Endothelial cell of umbilical vein (primary cell): ENCODE data around the gene RECK. TPM values are rescaled to one million over a fixed set of nuclear protein-coding genes. Genes with fewer than 3 reads are reported as not detected.

Source experiments
- BruUV-seq: library from RNA; stranded (reverse); fragments of 400-500 nt; replicated peaks from 2 replicates; lab custom pipeline; 2021; lab: Mats Ljungman, UMichigan
- CTCF ChIA-PET: fragments of 300-600, 350-600 bp; sonication (Branson Sonifier 250); formaldehyde crosslinking; loops from one replicate; lab custom pipeline; 2021; ENCODE audit warnings: antibody characterized with exemption, inconsistent platforms; lab: Charles Lee
- POLR2A ChIA-PET: fragments of 300-600, 350-600 bp; sonication (Branson Sonifier 250); formaldehyde crosslinking; loops from one replicate; lab custom pipeline; 2021; ENCODE audit warnings: antibody characterized with exemption, inconsistent platforms; lab: Charles Lee
- DNase-seq: peaks from one replicate; pipeline ENCODE4 v3.0.0-alpha.2; 2011; ENCODE audit warnings: low read depth, low spot score
- FAIRE-seq: peaks from 2 replicates; lab custom pipeline; 2011; peaks lifted over from hg19 to GRCh38; lab: Jason Lieb, UNC
- H2AFZ ChIP-seq: 2 replicates; pipeline ENCODE4 v1.6.0; 2012; ENCODE audit warnings: low read depth, low read length, control low read depth, inconsistent platforms
- H3K27ac ChIP-seq: 2 replicates; pipeline ENCODE4 v1.5.1; 2011; ENCODE audit warnings: low read depth, mild to moderate bottlenecking, control low read depth, low read length, moderate library complexity; ENCODE audit not compliant: insufficient read depth
- H3K27me3 ChIP-seq, 2 experiments: 2 replicates each; pipeline versions ENCODE4 v1.6.0 to v1.6.1; 2011; ENCODE audit warnings: low read length in 2 of 2, mixed read lengths in 1 of 2; ENCODE audit not compliant: control insufficient read depth in 2 of 2, insufficient read depth in 2 of 2
- H3K36me3 ChIP-seq, 2 experiments: 2 replicates in 1 of 2; 3 replicates in 1 of 2; pipeline ENCODE4 v1.5.1; 2011; ENCODE audit warnings: low read length in 2 of 2, mild to moderate bottlenecking in 1 of 2, moderate library complexity in 1 of 2; ENCODE audit not compliant: control insufficient read depth in 2 of 2, insufficient read depth in 2 of 2; ENCODE audit errors: extremely low read depth in 1 of 2
- H3K4me1 ChIP-seq: 3 replicates; pipeline ENCODE4 v1.5.1; 2011; ENCODE audit warnings: mild to moderate bottlenecking, low read length; ENCODE audit not compliant: control insufficient read depth, insufficient read depth; ENCODE audit errors: extremely low read depth
- H3K4me2 ChIP-seq: 2 replicates; pipeline ENCODE4 v1.6.1; 2011; ENCODE audit warnings: low read length, control low read depth, mixed read lengths; ENCODE audit not compliant: insufficient read depth
- H3K4me3 ChIP-seq, 3 experiments: fragments of 200-600 bp in 1 of 3; sonication (generic), shearing (Covaris generic) in 1 of 3; replicated peaks in 1 of 3; 2 replicates each; pipeline ENCODE4 v1.5.1; 2011 to 2016; ENCODE audit warnings: control low read depth in 3 of 3, low read length in 3 of 3, mild to moderate bottlenecking in 2 of 3, inconsistent platforms in 1 of 3, low read depth in 1 of 3, moderate library complexity in 1 of 3; ENCODE audit not compliant: insufficient read depth in 1 of 3
- H3K79me2 ChIP-seq: 2 replicates; pipeline ENCODE4 v1.6.0; 2012; ENCODE audit warnings: low read length, inconsistent platforms; ENCODE audit not compliant: control insufficient read depth, insufficient read depth
- H3K9ac ChIP-seq: replicated peaks from 2 replicates; pipeline ENCODE3; 2011; ENCODE audit warnings: low read length, control low read depth; ENCODE audit not compliant: insufficient read depth; ENCODE audit errors: extremely low read depth
- H3K9me1 ChIP-seq: replicated peaks from 3 replicates; pipeline ENCODE4 v1.6.0; 2011; ENCODE audit warnings: mild to moderate bottlenecking, low read length; ENCODE audit not compliant: control insufficient read depth, insufficient read depth; ENCODE audit errors: extremely low read depth
- H3K9me3 ChIP-seq: replicated peaks from 2 replicates; pipeline ENCODE4 v1.5.1; 2012; ENCODE audit warnings: low read length, inconsistent platforms; ENCODE audit not compliant: control insufficient read depth, insufficient read depth
- H4K20me1 ChIP-seq: replicated peaks from 2 replicates; pipeline ENCODE3; 2011; ENCODE audit warnings: mild to moderate bottlenecking, low read length; ENCODE audit not compliant: control insufficient read depth, insufficient read depth; ENCODE audit errors: extremely low read depth
- EZH2 ChIP-seq: IDR thresholded peaks from 2 replicates; pipeline ENCODE4 v1.6.1; 2012; ENCODE audit warnings: borderline replicate concordance, low read depth, mild to moderate bottlenecking, moderate library complexity, low read length, inconsistent platforms; ENCODE audit not compliant: severe bottlenecking
- FOS ChIP-seq: IDR thresholded peaks from 2 replicates; pipeline ENCODE4 v1.6.1; 2011; ENCODE audit warnings: mild to moderate bottlenecking, low read length, moderate library complexity, borderline replicate concordance; ENCODE audit not compliant: insufficient read depth
- GATA2 ChIP-seq: IDR thresholded peaks from 2 replicates; pipeline ENCODE4 v1.7.0; 2011; ENCODE audit warnings: low read depth, mild to moderate bottlenecking, moderate library complexity, mixed read lengths, low read length; ENCODE audit not compliant: insufficient read length, insufficient read depth
- JUN ChIP-seq: IDR thresholded peaks from 2 replicates; pipeline ENCODE4 v1.6.1; 2011; ENCODE audit warnings: borderline replicate concordance, low read depth; ENCODE audit not compliant: insufficient read length, insufficient read depth
- MAX ChIP-seq: IDR thresholded peaks from 2 replicates; pipeline ENCODE4 v1.6.1; 2011; ENCODE audit not compliant: insufficient read depth, insufficient read length
- MYC ChIP-seq: IDR thresholded peaks from one replicate; pipeline ENCODE4 v1.6.1; 2011; ENCODE audit warnings: mild to moderate bottlenecking, low read depth, low read length
- POLR2A ChIP-seq: IDR thresholded peaks from 2 replicates; pipeline ENCODE4 v1.6.1; 2012; ENCODE audit warnings: low read depth, mild to moderate bottlenecking, control low read depth, low read length
- POLR2AphosphoS5 ChIP-seq: IDR thresholded peaks from 2 replicates; pipeline ENCODE4 v1.6.1; 2012; ENCODE audit warnings: low read depth, mild to moderate bottlenecking, control low read depth, low read length, moderate library complexity; ENCODE audit not compliant: insufficient read depth
- dilution Hi-C: fragments of 300-500 bp; cut with MboI; formaldehyde crosslinking; loops from one replicate; pipeline ENCODE4 v1.15.0; 2019; ENCODE audit warnings: low sequenced_read_pairs; ENCODE audit not compliant: extremely low pct_ligation_motif_present
- intact Hi-C: fragments of 100-400 bp; cut with micrococcal nuclease; formaldehyde crosslinking; loops from one replicate; pipeline ENCODE4 v1.10.0; 2022
- polyA plus RNA-seq, 4 experiments: library from polyadenylated mRNA; depleted of rRNA in 3 of 4; stranded (reverse) in 3 of 4; unstranded in 1 of 4; fragments of >200 nt; gene quantifications; 2 replicates each; pipeline versions ENCODE4 v1.2.1 to v1.2.3, GENCODE V29; 2011 to 2012; ENCODE audit warnings: missing spikeins in 1 of 4
- total RNA-seq: library from RNA; stranded (reverse); gene quantifications from 2 replicates; pipeline ENCODE4 v1.2.3, GENCODE V29; 2021

The RECK gene
- total and polyA plus RNA-seq, 2 donors (not counting 3 experiments of a cell fraction or from before 2014, with no cell fraction given): 12.0 to 14.1 TPM

- TF ChIP-seq FOS (no peak), MYC (no peak), GATA2 (no peak), MAX (no peak), POLR2A (no peak), JUN (no peak), POLR2AphosphoS5 (no peak), EZH2 (no peak)
- ChIA-PET CTCF (interaction anchor here (0.7 to 2.0 kb wide), 8 partner anchors 8 to 273 kb away, joined by 3 to 8 read pairs (median 4); partner anchors contain the start of gene RECK), POLR2A (no interaction called here)
- no peaks in the 10 kb centered on the region for H3K9me3 ChIP-seq
- peaks cover 2% of the 10 kb centered on the region for H3K79me2 ChIP-seq
- no peaks in the 10 kb centered on the region for H4K20me1 ChIP-seq
- dilution Hi-C loops (no loop called here), intact Hi-C loops (no loop called here)
- no peak overlapping the region for H3K9ac ChIP-seq
- H3K36me3 ChIP-seq: peaks cover 0 to 2% of the 10 kb centered on the region in 2 experiments
- DNase-seq (peak; percentile 17), FAIRE-seq (no peak)
- BruUV-seq: no TSS peak
- H3K27me3 ChIP-seq: no peaks in the 10 kb centered on the region
- peaks cover 6% of the 10 kb centered on the region for H3K4me1 ChIP-seq
- H2AFZ ChIP-seq: no peak overlapping the region
- H3K9me1 ChIP-seq: no peaks in the 10 kb centered on the region
- H3K4me2 ChIP-seq: no peak overlapping the region
- no peak overlapping the region for H3K27ac ChIP-seq
- H3K4me3 ChIP-seq: no peak overlapping the region
Measured at GRCh38 chr9:36056896-36057295, 20.2 kb downstream of the RECK start.
